BE2C (cell line): ENCODE measurements around the gene NPPC.

Experiments used
- DNase-seq: peaks from one replicate; pipeline ENCODE4 v3.0.0-alpha.2; 2020
- H3K27me3 ChIP-seq: fragments of 250-450 bp; sonication (Bioruptor Pico); 2 replicates; pipeline ENCODE4 v1.5.1; 2020; ENCODE audit warnings: mild to moderate bottlenecking
- H3K36me3 ChIP-seq: fragments of 250-450 bp; sonication (Bioruptor Pico); 2 replicates; pipeline ENCODE4 v1.5.1; 2020; ENCODE audit warnings: mild to moderate bottlenecking
- H3K4me1 ChIP-seq: fragments of 250-450 bp; sonication (Bioruptor Pico); 2 replicates; pipeline ENCODE4 v1.5.1; 2020
- H3K4me3 ChIP-seq: 2 replicates; pipeline ENCODE4 v1.5.1; 2011; ENCODE audit warnings: low read depth, low read length
- H3K9me3 ChIP-seq: fragments of 250-450 bp; sonication (Bioruptor Pico); 2 replicates; pipeline ENCODE4 v1.5.1; 2020
- TF ChIP-seq, protein P1 (sequence below): IDR thresholded peaks from 2 replicates; pipeline ENCODE4 v1.5.1; 2012; ENCODE audit warnings: mild to moderate bottlenecking, low read depth, low read length

NPPC gene

GRCh38 chr2:231879216-231879615 lies 47.0 kb downstream of the NPPC start:
- Histone ChIP-seq H3K9me3 (no peaks in the 10 kb centered on the region), H3K36me3 (no peaks in the 10 kb centered on the region), H3K4me1 (no peaks in the 10 kb centered on the region; the same call in 1 of the 2 replicates), H3K27me3 (no peaks in the 10 kb centered on the region), H3K4me3 (no peak overlapping the region)
- TF ChIP-seq, protein P1, sequence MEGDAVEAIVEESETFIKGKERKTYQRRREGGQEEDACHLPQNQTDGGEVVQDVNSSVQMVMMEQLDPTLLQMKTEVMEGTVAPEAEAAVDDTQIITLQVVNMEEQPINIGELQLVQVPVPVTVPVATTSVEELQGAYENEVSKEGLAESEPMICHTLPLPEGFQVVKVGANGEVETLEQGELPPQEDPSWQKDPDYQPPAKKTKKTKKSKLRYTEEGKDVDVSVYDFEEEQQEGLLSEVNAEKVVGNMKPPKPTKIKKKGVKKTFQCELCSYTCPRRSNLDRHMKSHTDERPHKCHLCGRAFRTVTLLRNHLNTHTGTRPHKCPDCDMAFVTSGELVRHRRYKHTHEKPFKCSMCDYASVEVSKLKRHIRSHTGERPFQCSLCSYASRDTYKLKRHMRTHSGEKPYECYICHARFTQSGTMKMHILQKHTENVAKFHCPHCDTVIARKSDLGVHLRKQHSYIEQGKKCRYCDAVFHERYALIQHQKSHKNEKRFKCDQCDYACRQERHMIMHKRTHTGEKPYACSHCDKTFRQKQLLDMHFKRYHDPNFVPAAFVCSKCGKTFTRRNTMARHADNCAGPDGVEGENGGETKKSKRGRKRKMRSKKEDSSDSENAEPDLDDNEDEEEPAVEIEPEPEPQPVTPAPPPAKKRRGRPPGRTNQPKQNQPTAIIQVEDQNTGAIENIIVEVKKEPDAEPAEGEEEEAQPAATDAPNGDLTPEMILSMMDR: no peak
- no peak for DNase-seq

GRCh38 chr2:231877533-231878456 lies 48.4 kb downstream of the NPPC start:
- no peak for DNase-seq

DNA sequence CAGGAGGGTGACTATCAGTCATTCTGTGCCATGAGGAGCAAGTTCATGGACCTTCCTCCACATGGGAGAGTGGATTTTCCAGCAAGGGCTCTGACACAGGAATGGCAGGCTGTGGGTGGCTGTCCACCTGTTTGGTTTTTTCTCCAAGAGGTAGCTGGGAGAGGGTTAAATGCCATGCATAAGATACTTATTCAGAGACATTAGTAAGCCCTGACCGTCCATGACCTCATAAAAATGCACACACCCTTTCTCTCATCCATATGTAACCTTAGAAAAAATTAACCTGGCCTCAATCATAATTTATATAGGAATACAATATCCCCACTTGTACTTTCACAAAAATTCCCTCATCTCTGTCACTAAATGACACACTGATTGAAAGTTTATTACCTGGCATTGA lies 51.3 kb downstream of the NPPC start:
- H3K4me3 ChIP-seq: no peak overlapping the region
- no peaks in the 10 kb centered on the region for H3K4me1 ChIP-seq
- DNase-seq: no peak
- no peaks in the 10 kb centered on the region for H3K9me3 ChIP-seq
- TF ChIP-seq, protein P1: no peak
- H3K27me3 ChIP-seq: no peaks in the 10 kb centered on the region
- H3K36me3 ChIP-seq: no peaks in the 10 kb centered on the region

More at GRCh38 chr2:231877533-231878456, 48.4 kb downstream of the NPPC start:
- Histone ChIP-seq H3K4me1 (no peaks in the 10 kb centered on the region), H3K9me3 (no peaks in the 10 kb centered on the region), H3K27me3 (no peaks in the 10 kb centered on the region), H3K36me3 (no peaks in the 10 kb centered on the region), H3K4me3 (no peak overlapping the region)
- TF ChIP-seq, protein P1: no peak
